Activated CD4-positive, alpha-beta T cell treated with anti-CD3 and anti-CD28 coated beads for 36 hours (primary cell): ENCODE data around the gene TFPI. TPM values are rescaled to one million over a fixed set of nuclear protein-coding genes. Genes with fewer than 3 reads are reported as not detected.
A peak's percentile ranks its signal among the peaks of the same experiment; 100 is the strongest.

Experiments used
- ATAC-seq: fragments of 200-7000 bp; cut with Tn5 transposase; one replicate; pipeline ENCODE4 v1.10.0; 2021; ENCODE audit warnings: mild to moderate bottlenecking, moderate library complexity
- CTCF ChIA-PET: fragments of 350-600 bp; sonication (Branson Sonifier 250); formaldehyde crosslinking; loops from one replicate; lab custom pipeline; 2021; ENCODE audit warnings: antibody characterized with exemption; lab: Charles Lee
- POLR2A ChIA-PET: fragments of 350-600 bp; sonication (Branson Sonifier 250); formaldehyde crosslinking; loops from one replicate; lab custom pipeline; 2021; ENCODE audit warnings: antibody characterized with exemption, inconsistent platforms; lab: Charles Lee
- DNase-seq: peaks from one replicate; pipeline ENCODE4 v3.0.0-alpha.2; 2020
- H3K27ac Mint-ChIP-seq: one replicate; pipeline ENCODE4 v1.8.0; 2021; ENCODE audit warnings: mixed read lengths
- H3K27me3 Mint-ChIP-seq: one replicate; pipeline ENCODE4 v1.8.0; 2021; ENCODE audit warnings: mixed read lengths
- H3K36me3 Mint-ChIP-seq: one replicate; pipeline ENCODE4 v1.8.0; 2021; ENCODE audit warnings: low read depth, mixed read lengths
- H3K4me1 Mint-ChIP-seq: one replicate; pipeline ENCODE4 v1.8.0; 2021; ENCODE audit warnings: mixed read lengths
- H3K4me3 Mint-ChIP-seq: one replicate; pipeline ENCODE4 v1.8.0; 2021; ENCODE audit warnings: mild to moderate bottlenecking, moderate library complexity, mixed read lengths
- H3K9me3 Mint-ChIP-seq: one replicate; pipeline ENCODE4 v1.8.0; 2021; ENCODE audit warnings: low read depth, mixed read lengths
- intact Hi-C, 2 experiments: fragments of 100-400 bp; cut with DNase I in 1 of 2; cut with micrococcal nuclease in 1 of 2; formaldehyde crosslinking; loops; one replicate each; pipeline versions ENCODE4 v1.14.2 to v1.15.1; 2022 to 2024; cut with DNase I, micrococcal nuclease
- total RNA-seq, 2 experiments: library from RNA; stranded (reverse); gene quantifications; one replicate each; pipeline ENCODE4 v1.2.3, GENCODE V29; 2021

TFPI gene
- total RNA-seq, 2 experiments from 2014 or later: 0.21 TPM; not detected in 1

GRCh38 chr2:187500585-187501359 lies 53.5 kb downstream of the TFPI start:
- Mint-ChIP-seq H3K27ac (no peak overlapping the region), H3K36me3 (no peaks in the 10 kb centered on the region), H3K27me3 (peaks cover 2% of the 10 kb centered on the region), H3K9me3 (no peaks in the 10 kb centered on the region), H3K4me1 (peaks cover 6% of the 10 kb centered on the region), H3K4me3 (no peak overlapping the region)
- CTCF ChIA-PET: interaction anchor here (0.7 to 2.9 kb wide), 28 partner anchors 9 to 866 kb away, joined by 3 to 55 read pairs (median 4); no protein-coding TSS in a partner anchor
- POLR2A ChIA-PET: no interaction called here
- intact Hi-C loops: loop anchor here (1.0 to 10.0 kb wide), 7 partner anchors 80 to 1013 kb away; no protein-coding TSS in a partner anchor
- no peak for DNase-seq
- no peak for ATAC-seq

- Mint-ChIP-seq H3K4me1 (peaks cover 6% of the 10 kb centered on the region), H3K36me3 (no peaks in the 10 kb centered on the region), H3K27ac (no peak overlapping the region), H3K4me3 (no peak overlapping the region), H3K27me3 (peaks cover 2% of the 10 kb centered on the region), H3K9me3 (no peaks in the 10 kb centered on the region)
- peak; percentile 44 for ATAC-seq
- peak; percentile 73 for DNase-seq
- CTCF ChIA-PET: interaction anchor here (0.6 to 2.9 kb wide), 31 partner anchors 9 to 936 kb away, joined by 3 to 55 read pairs (median 4); no protein-coding TSS in a partner anchor
- POLR2A ChIA-PET: no interaction called here
- intact Hi-C loops: loop anchor here (1.0 to 10.0 kb wide), 9 partner anchors 80 to 1915 kb away; no protein-coding TSS in a partner anchor
Observed at GRCh38 chr2:187499941-187500532, 54.2 kb downstream of the TFPI start.

GRCh38 chr2:187497858-187498463 lies 56.3 kb downstream of the TFPI start:
- DNase-seq: no peak
- ChIA-PET POLR2A (no interaction called here), CTCF (interaction anchor here (2.7 kb wide), 1 partner anchor 82 kb away, joined by 55 read pairs; no protein-coding TSS in a partner anchor)
- ATAC-seq: no peak
- peaks cover 2% of the 10 kb centered on the region for H3K9me3 Mint-ChIP-seq
- no peak overlapping the region for H3K4me3 Mint-ChIP-seq
- H3K36me3 Mint-ChIP-seq: no peaks in the 10 kb centered on the region
- peaks cover 2% of the 10 kb centered on the region for H3K27me3 Mint-ChIP-seq
- H3K4me1 Mint-ChIP-seq: no peaks in the 10 kb centered on the region
- intact Hi-C loops: loop anchor here (5.0 to 10.0 kb wide), 2 partner anchors 1014 to 1917 kb away; no protein-coding TSS in a partner anchor
- no peak overlapping the region for H3K27ac Mint-ChIP-seq

- no peaks in the 10 kb centered on the region for H3K27me3 Mint-ChIP-seq
- CTCF ChIA-PET: no interaction called here
Observed at GRCh38 chr2:187497140-187497539, 57.1 kb downstream of the TFPI start.

GRCh38 chr2:187495324-187495723 lies 58.9 kb downstream of the TFPI start:
- no peak overlapping the region for H3K4me3 Mint-ChIP-seq
- intact Hi-C loops: loop anchor here (5.0 to 10.0 kb wide), 2 partner anchors 1017 to 1919 kb away; no protein-coding TSS in a partner anchor
- no peak overlapping the region for H3K27ac Mint-ChIP-seq
- ChIA-PET CTCF (interaction anchor here (0.6 to 2.6 kb wide), 3 partner anchors 86 to 1017 kb away, joined by 3 to 14 read pairs (median 3); no protein-coding TSS in a partner anchor), POLR2A (no interaction called here)
- DNase-seq (no peak), ATAC-seq (no peak)
- peaks cover 2% of the 10 kb centered on the region for H3K9me3 Mint-ChIP-seq
- H3K27me3 Mint-ChIP-seq: no peaks in the 10 kb centered on the region
- no peaks in the 10 kb centered on the region for H3K36me3 Mint-ChIP-seq
- no peaks in the 10 kb centered on the region for H3K4me1 Mint-ChIP-seq

More at GRCh38 chr2:187497140-187497539, 57.1 kb downstream of the TFPI start:
- DNase-seq (no peak), ATAC-seq (no peak)
- Mint-ChIP-seq H3K4me1 (no peaks in the 10 kb centered on the region), H3K36me3 (no peaks in the 10 kb centered on the region), H3K9me3 (peaks cover 2% of the 10 kb centered on the region), H3K27ac (no peak overlapping the region), H3K4me3 (no peak overlapping the region)
- intact Hi-C loops: loop anchor here (5.0 to 10.0 kb wide), 2 partner anchors 1015 to 1918 kb away; no protein-coding TSS in a partner anchor
- POLR2A ChIA-PET: no interaction called here

GRCh38 chr2:187493877-187494568 lies 60.2 kb downstream of the TFPI start:
- Mint-ChIP-seq H3K9me3 (peaks cover 2% of the 10 kb centered on the region), H3K36me3 (no peaks in the 10 kb centered on the region), H3K27me3 (no peaks in the 10 kb centered on the region), H3K4me1 (no peaks in the 10 kb centered on the region), H3K4me3 (no peak overlapping the region), H3K27ac (no peak overlapping the region)
- POLR2A ChIA-PET: no interaction called here
- ATAC-seq (no peak), DNase-seq (no peak)
- CTCF ChIA-PET: interaction anchor here (2.6 kb wide), 1 partner anchor 87 kb away, joined by 14 read pairs; no protein-coding TSS in a partner anchor
- intact Hi-C loops: loop anchor here in 1 of 2 experiments (10.0 kb wide), 1 partner anchor 1921 kb away; no protein-coding TSS in a partner anchor

- no peaks in the 10 kb centered on the region for H3K27me3 Mint-ChIP-seq
- no peak overlapping the region for H3K4me3 Mint-ChIP-seq
- POLR2A ChIA-PET: no interaction called here
- CTCF ChIA-PET: no interaction called here
- no peaks in the 10 kb centered on the region for H3K4me1 Mint-ChIP-seq
- DNase-seq (no peak), ATAC-seq (no peak)
- H3K9me3 Mint-ChIP-seq: peaks cover 2% of the 10 kb centered on the region
- H3K36me3 Mint-ChIP-seq: no peaks in the 10 kb centered on the region
- intact Hi-C loops: loop anchor here in 1 of 2 experiments (10.0 kb wide), 1 partner anchor 1922 kb away; no protein-coding TSS in a partner anchor
- no peak overlapping the region for H3K27ac Mint-ChIP-seq
Observed at GRCh38 chr2:187493180-187493579, 61.1 kb downstream of the TFPI start.

GRCh38 chr2:187486241-187486640 lies 68.0 kb downstream of the TFPI start:
- no peaks in the 10 kb centered on the region for H3K36me3 Mint-ChIP-seq
- ATAC-seq (no peak), DNase-seq (no peak)
- ChIA-PET POLR2A (no interaction called here), CTCF (interaction anchor here (1.9 kb wide), 1 partner anchor 14 kb away, joined by 8 read pairs; no protein-coding TSS in a partner anchor)
- no peaks in the 10 kb centered on the region for H3K9me3 Mint-ChIP-seq
- no peak overlapping the region for H3K4me3 Mint-ChIP-seq
- H3K27ac Mint-ChIP-seq: no peak overlapping the region
- no peaks in the 10 kb centered on the region for H3K27me3 Mint-ChIP-seq
- no peaks in the 10 kb centered on the region for H3K4me1 Mint-ChIP-seq
- intact Hi-C loops: no loop called here

- Mint-ChIP-seq H3K36me3 (no peaks in the 10 kb centered on the region), H3K9me3 (no peaks in the 10 kb centered on the region)
Observed at GRCh38 chr2:187485523-187485922, 68.7 kb downstream of the TFPI start.

GRCh38 chr2:187483537-187483936 lies 70.7 kb downstream of the TFPI start:
- ChIA-PET POLR2A (no interaction called here), CTCF (interaction anchor here (0.6 kb wide), 1 partner anchor 575 kb away, joined by 3 read pairs; no protein-coding TSS in a partner anchor)
- Mint-ChIP-seq H3K4me1 (no peaks in the 10 kb centered on the region), H3K27ac (no peak overlapping the region), H3K4me3 (no peak overlapping the region), H3K36me3 (no peaks in the 10 kb centered on the region), H3K9me3 (no peaks in the 10 kb centered on the region), H3K27me3 (no peaks in the 10 kb centered on the region)
- DNase-seq (no peak), ATAC-seq (no peak)
- intact Hi-C loops: no loop called here

More at GRCh38 chr2:187485523-187485922, 68.7 kb downstream of the TFPI start:
- CTCF ChIA-PET: interaction anchor here (1.3 kb wide), 1 partner anchor 14 kb away, joined by 4 read pairs; no protein-coding TSS in a partner anchor
- Mint-ChIP-seq H3K4me3 (no peak overlapping the region), H3K27me3 (no peaks in the 10 kb centered on the region), H3K4me1 (no peaks in the 10 kb centered on the region), H3K27ac (no peak overlapping the region)
- POLR2A ChIA-PET: no interaction called here
- no peak for DNase-seq
- intact Hi-C loops: no loop called here
- no peak for ATAC-seq
